ENCODE results near the gene PARP11. TPM values are rescaled to one million over a fixed set of nuclear protein-coding genes. Genes with fewer than 3 reads are reported as not detected.

Gene PARP11
- total RNA-seq, 2 experiments from 2014 or later: 3.8 to 15.7 TPM

GRCh38 chr12:3913278-3913677 is 40.1 kb upstream of the PARP11 start:
- H4K20me1 ChIP-seq (ENCODE audit: insufficient read depth, low read length): no peaks in the 10 kb centered on the region
- no peaks in the 10 kb centered on the region for H3K9me3 ChIP-seq (ENCODE audit: low read length)
- no peaks in the 10 kb centered on the region for H3K36me3 ChIP-seq (ENCODE audit: insufficient read depth, low read length)
- H3K79me2 ChIP-seq (ENCODE audit: insufficient read depth, low read depth, low read length): no peaks in the 10 kb centered on the region
- no peak overlapping the region for H2AFZ ChIP-seq (ENCODE audit: low read length)
- H3K27ac ChIP-seq (ENCODE audit: low read depth, low read length, poor library complexity, severe bottlenecking): no peak overlapping the region
- BruUV-seq (replicated peaks): no TSS peak
- no peak for DNase-seq (ENCODE audit: low spot score)
- ChIA-PET POLR2A (no interaction called here), CTCF (ENCODE audit: unreplicated experiment) (no interaction called here)
- intact Hi-C loops (cut with micrococcal nuclease; ENCODE audit: unreplicated experiment): no loop called here
- no peaks in the 10 kb centered on the region for H3K9me2 ChIP-seq (ENCODE audit: insufficient read depth, low read length)
- TF ChIP-seq EZH2phosphoT487 (IDR thresholded peaks at IDR 0.05; ENCODE audit: borderline replicate concordance, low read depth, low read length): no peak
- no peak for TF ChIP-seq CTCF (conservative IDR thresholded peaks at IDR 0.05; ENCODE audit: low read length)
- H3K4me1 ChIP-seq (ENCODE audit: insufficient read depth, low read length, poor library complexity, severe bottlenecking): no peaks in the 10 kb centered on the region
- H3K4me2 ChIP-seq (ENCODE audit: low read length): no peak overlapping the region
- H3K4me3 ChIP-seq (ENCODE audit: low read depth, low read length, poor library complexity, severe bottlenecking): no peak overlapping the region

- Histone ChIP-seq H4K20me1 (ENCODE audit: insufficient read depth, low read length) (no peaks in the 10 kb centered on the region), H3K4me3 (ENCODE audit: low read depth, low read length, poor library complexity, severe bottlenecking) (no peak overlapping the region), H2AFZ (ENCODE audit: low read length) (no peak overlapping the region), H3K4me1 (ENCODE audit: insufficient read depth, low read length, poor library complexity, severe bottlenecking) (no peaks in the 10 kb centered on the region), H3K36me3 (ENCODE audit: insufficient read depth, low read length) (no peaks in the 10 kb centered on the region), H3K79me2 (ENCODE audit: insufficient read depth, low read depth, low read length) (no peaks in the 10 kb centered on the region), H3K9me3 (ENCODE audit: low read length) (no peaks in the 10 kb centered on the region), H3K4me2 (ENCODE audit: low read length) (no peak overlapping the region), H3K27ac (ENCODE audit: low read depth, low read length, poor library complexity, severe bottlenecking) (no peak overlapping the region), H3K9me2 (ENCODE audit: insufficient read depth, low read length) (no peaks in the 10 kb centered on the region)
- TF ChIP-seq CTCF (conservative IDR thresholded peaks at IDR 0.05; ENCODE audit: low read length): no peak
- no peak for TF ChIP-seq EZH2phosphoT487 (IDR thresholded peaks at IDR 0.05; ENCODE audit: borderline replicate concordance, low read depth, low read length)
- intact Hi-C loops (cut with micrococcal nuclease; ENCODE audit: unreplicated experiment): no loop called here
- CTCF ChIA-PET (ENCODE audit: unreplicated experiment): no interaction called here
- POLR2A ChIA-PET: no interaction called here
- no peak for DNase-seq (ENCODE audit: low spot score)
- no TSS peak for BruUV-seq (replicated peaks)
Observed at GRCh38 chr12:3912863-3913262, 39.7 kb upstream of the PARP11 start.

- DNase-seq (ENCODE audit: low spot score): no peak
- Histone ChIP-seq H3K4me1 (ENCODE audit: insufficient read depth, low read length, poor library complexity, severe bottlenecking) (no peaks in the 10 kb centered on the region), H4K20me1 (ENCODE audit: insufficient read depth, low read length) (no peaks in the 10 kb centered on the region), H3K9me3 (ENCODE audit: low read length) (no peaks in the 10 kb centered on the region), H3K9me2 (ENCODE audit: insufficient read depth, low read length) (no peaks in the 10 kb centered on the region), H3K27ac (ENCODE audit: low read depth, low read length, poor library complexity, severe bottlenecking) (no peak overlapping the region), H3K4me3 (ENCODE audit: low read depth, low read length, poor library complexity, severe bottlenecking) (no peak overlapping the region), H3K36me3 (ENCODE audit: insufficient read depth, low read length) (no peaks in the 10 kb centered on the region), H2AFZ (ENCODE audit: low read length) (no peak overlapping the region), H3K79me2 (ENCODE audit: insufficient read depth, low read depth, low read length) (no peaks in the 10 kb centered on the region), H3K4me2 (ENCODE audit: low read length) (no peak overlapping the region)
- intact Hi-C loops (cut with micrococcal nuclease; ENCODE audit: unreplicated experiment): no loop called here
- no peak for TF ChIP-seq CTCF (conservative IDR thresholded peaks at IDR 0.05; ENCODE audit: low read length)
- no peak for TF ChIP-seq EZH2phosphoT487 (IDR thresholded peaks at IDR 0.05; ENCODE audit: borderline replicate concordance, low read depth, low read length)
- ChIA-PET CTCF (ENCODE audit: unreplicated experiment) (no interaction called here), POLR2A (no interaction called here)
- BruUV-seq (replicated peaks): no TSS peak
Observed at GRCh38 chr12:3911409-3911808, 38.2 kb upstream of the PARP11 start.
